Gastrocnemius medialis (tissue), 4 donors: ENCODE data around the gene CPNE5.

ENCODE experiments used
- CTCF ChIP-seq, 5 experiments: fragments of 450-650 bp in 3 of 5; fragments of 200-600 bp in 2 of 5; sonication (generic) in 2 of 5; IDR thresholded peaks in 4 of 5; conservative IDR thresholded peaks in 1 of 5; 1 replicate in 4 of 5; 2 replicates in 1 of 5; pipeline ENCODE4 v1.5.1; 2016 to 2019; ENCODE audit warnings: antibody characterized with exemption in 5 of 5, mild to moderate bottlenecking in 3 of 5, moderate library complexity in 3 of 5
- POLR2A ChIP-seq, 2 donors: fragments of 450-650 bp; IDR thresholded peaks; one replicate each; pipeline ENCODE4 v1.6.1; 2017; ENCODE audit warnings: antibody characterized with exemption in 2 of 2, mild to moderate bottlenecking in 2 of 2, moderate library complexity in 2 of 2

- TF ChIP-seq CTCF (IDR thresholded peaks at IDR 0.05 in 4 of 5, conservative IDR thresholded peaks at IDR 0.05 in 1 of 5) (no peak), POLR2A (IDR thresholded peaks at IDR 0.05) (no peak)
These were observed 48.9 kb upstream of the CPNE5 start for GRCh38 chr6:36888115-36888643.
